HG03095 (cell line): Measurements from ENCODE around the gene ABCA13.

Source experiments
- ATAC-seq: cut with Tn5 transposase; IDR thresholded peaks from one replicate; pipeline ENCODE4 v1.9.1; 2021; ENCODE audit warnings: moderate library complexity; ENCODE audit not compliant: unreplicated experiment

The ABCA13 gene

GRCh38 chr7:48224042-48224441 is 52.8 kb downstream of the ABCA13 start:
- ATAC-seq = no peak

GRCh38 chr7:48225101-48225500 is 53.8 kb downstream of the ABCA13 start:
- ATAC-seq = no peak

- ATAC-seq = no peak
Measured at GRCh38 chr7:48237354-48237753, 66.1 kb downstream of the ABCA13 start.

DNA sequence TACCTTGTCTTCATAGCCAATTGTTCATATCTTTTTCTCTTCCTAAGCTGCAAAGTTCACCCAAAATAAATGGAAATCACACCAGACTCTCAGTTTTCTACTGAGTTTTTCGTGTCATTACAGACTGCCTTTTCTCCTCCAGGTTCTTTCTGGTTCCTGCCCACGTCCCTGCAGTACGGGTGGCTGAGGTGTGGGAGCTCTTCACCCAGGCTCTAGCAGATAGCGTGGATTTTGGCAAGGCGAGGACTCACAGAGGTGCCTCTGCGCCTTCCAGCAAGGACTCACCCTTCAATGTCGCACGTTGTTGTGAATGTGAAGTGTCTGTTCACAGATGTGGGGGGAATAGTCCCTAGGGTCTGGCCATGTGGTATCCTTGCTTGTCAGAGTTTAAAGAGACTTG is 71.6 kb downstream of the ABCA13 start:
- no peak for ATAC-seq

DNA sequence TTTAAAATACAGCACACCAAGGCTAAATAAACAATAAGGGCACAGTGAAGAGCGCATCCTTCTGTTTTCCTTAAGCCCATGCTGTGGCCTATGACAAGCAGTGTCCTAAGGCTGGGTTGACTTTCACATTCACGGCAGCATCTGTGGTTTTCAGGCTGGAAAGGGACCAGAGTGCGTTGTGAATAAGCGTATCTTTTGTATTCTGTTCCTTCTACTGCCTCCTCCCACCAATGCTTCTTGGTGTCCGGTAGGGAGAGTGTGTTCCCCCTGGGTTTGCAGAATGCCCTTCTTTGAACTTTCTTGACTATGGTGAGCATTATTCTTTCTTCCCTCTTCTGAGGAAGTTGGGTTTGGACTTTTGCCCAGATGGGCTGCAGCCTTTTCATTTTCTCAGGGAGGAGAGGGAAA is 73.6 kb downstream of the ABCA13 start:
- no peak for ATAC-seq

GRCh38 chr7:48245751-48246472 is 74.7 kb downstream of the ABCA13 start:
- ATAC-seq = peak; percentile 48

DNA sequence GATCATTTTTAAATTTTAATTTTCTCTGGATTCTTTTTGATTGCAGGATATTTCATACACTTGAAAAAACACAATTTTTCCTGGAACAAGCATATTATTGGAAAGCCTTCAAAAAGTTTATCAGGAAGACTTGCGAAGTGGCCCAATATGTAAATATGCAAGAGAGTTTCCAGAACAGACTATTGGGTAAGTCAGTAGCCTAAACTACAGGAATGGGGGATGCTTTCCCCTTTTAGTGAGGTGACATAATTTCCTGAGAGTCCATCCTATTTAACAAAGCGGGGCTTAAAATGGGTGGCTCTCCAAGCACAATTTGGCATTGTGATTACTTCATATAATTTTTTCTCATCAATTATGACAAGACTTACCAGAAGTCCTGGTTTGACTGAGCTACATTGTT is 77.9 kb downstream of the ABCA13 start:
- ATAC-seq = no peak

- ATAC-seq = no peak
Measured at GRCh38 chr7:48250441-48250951, 79.2 kb downstream of the ABCA13 start.

GRCh38 chr7:48251766-48252165 is 80.5 kb downstream of the ABCA13 start:
- peak; percentile 93 for ATAC-seq

GRCh38 chr7:48252995-48253394 is 81.7 kb downstream of the ABCA13 start:
- no peak for ATAC-seq

GRCh38 chr7:48255046-48255445 is 83.8 kb downstream of the ABCA13 start:
- ATAC-seq = no peak

- no peak for ATAC-seq
Measured at GRCh38 chr7:48259463-48260280, 88.4 kb downstream of the ABCA13 start.

DNA sequence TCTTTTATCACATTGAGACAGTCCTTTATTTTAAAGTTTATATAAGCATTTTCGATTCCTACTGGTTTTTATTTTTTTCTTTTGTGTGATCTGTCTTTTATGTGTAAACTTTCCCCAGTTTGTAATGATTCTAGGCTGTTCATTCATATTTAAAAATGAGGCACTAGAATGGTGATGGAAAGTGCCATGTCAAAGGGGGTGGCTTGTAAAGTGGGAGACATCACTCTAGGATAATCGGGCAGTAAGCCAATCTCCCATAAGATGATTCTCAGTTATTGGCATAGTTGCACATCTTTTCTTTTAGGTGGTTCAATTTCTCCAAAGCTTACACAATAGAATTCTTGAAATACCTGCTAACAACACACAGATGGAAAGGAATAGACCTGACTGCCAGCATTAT is 90.4 kb downstream of the ABCA13 start:
- ATAC-seq = no peak

GRCh38 chr7:48262606-48263310 is 91.5 kb downstream of the ABCA13 start:
- no peak for ATAC-seq

DNA sequence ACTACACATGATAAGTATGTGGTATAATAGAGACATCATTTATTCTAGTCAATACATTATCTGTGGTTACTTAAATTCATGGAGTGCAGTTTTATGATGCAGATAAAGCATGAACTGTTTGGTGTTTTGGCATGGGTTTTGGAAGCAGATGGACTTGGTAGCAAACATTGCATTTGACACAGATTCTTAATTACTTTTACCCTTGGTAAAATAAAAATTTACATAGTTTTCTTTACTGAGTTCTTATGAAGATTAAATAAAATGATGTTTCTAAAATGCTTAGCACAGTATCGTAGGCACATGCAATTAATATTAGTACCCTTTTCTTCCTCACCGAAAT is 92.0 kb downstream of the ABCA13 start:
- ATAC-seq = no peak

GRCh38 chr7:48269066-48269465 is 97.8 kb downstream of the ABCA13 start:
- no peak for ATAC-seq

DNA sequence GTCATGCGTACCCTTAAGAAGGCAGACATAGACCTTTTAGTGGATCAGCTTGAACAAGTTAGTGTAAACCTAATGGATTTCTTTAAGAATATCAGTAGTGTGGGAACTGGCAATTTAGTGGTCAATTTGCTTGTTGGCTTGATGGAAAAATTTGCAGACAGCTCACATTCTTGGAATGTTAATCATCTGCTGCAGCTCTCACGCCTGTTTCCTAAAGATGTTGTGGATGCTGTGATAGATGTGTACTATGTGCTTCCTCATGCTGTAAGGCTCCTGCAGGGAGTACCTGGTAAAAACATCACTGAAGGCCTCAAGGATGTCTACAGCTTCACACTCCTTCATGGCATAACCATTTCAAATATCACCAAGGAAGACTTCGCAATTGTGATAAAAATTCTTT is 103.4 kb downstream of the ABCA13 start:
- no peak for ATAC-seq

GRCh38 chr7:48279420-48279819 is 108.2 kb downstream of the ABCA13 start:
- no peak for ATAC-seq

DNA sequence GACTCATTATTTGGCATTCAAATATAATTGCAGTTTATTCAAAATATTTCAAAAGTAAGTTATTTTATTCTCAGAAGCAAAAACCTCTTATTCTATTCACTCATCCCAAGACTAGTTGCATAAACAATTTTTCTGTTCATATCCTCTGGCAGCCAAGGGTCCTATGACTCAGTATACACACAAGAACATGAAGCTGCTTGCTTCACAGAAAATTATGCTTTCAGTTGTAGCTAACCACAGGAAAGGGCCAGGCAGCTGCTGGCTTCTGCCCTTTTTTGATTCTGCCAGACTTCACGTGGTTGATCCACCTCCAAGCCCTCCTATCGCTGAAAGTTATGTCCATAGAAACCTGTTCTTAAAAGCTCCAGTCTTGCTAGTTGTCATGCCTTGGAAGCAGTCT is 108.8 kb downstream of the ABCA13 start:
- no peak for ATAC-seq

DNA sequence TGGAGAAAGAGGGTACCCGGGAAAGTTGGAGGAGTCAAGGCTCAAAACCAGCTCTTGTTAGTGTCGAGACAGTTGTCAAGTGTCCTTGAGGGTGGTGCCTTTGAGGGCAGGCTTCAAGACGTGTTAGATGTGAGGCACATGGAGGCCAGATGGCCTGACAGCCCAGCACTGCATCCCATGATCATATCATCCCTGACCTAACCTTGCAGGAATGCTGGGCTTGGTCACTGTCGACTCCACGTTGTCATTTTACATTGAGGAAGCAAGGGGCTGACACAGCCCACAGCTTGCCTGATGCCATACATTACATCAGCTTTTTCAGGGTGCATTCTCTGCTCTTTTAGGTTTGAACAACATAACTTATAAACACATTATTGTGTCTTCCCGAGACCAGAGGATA is 114.1 kb downstream of the ABCA13 start:
- ATAC-seq = no peak

GRCh38 chr7:48286836-48287235 is 115.6 kb downstream of the ABCA13 start:
- no peak for ATAC-seq

GRCh38 chr7:48289656-48290055 is 118.4 kb downstream of the ABCA13 start:
- ATAC-seq = no peak
